ENCODE results near the gene RGS10.
"Not testable (repeated sequence)": the region's sequence is repeated elsewhere in the genome, so short reads cannot be mapped to it uniquely, and the experiment has no call there.

The RGS10 gene

GRCh38 chr10:119542357-119542987, at the start of gene RGS10:
Gene RGS10 (minus strand): TSS chr10:119542719. CDS start chr10:119542638, 81 bp downstream.
- peak; percentile 92 to 97 (median 93) for DNase-seq

- DNase-seq = no peak
These were observed 45.6 kb upstream of the RGS10 start for GRCh38 chr10:119588071-119588470.

GRCh38 chr10:119578355-119578754, 35.8 kb upstream of the RGS10 start:
- DNase-seq = no peak

- no peak for DNase-seq
These were observed 33.5 kb upstream of the RGS10 start for GRCh38 chr10:119575991-119576390.

GRCh38 chr10:119575506-119575905, 33.0 kb upstream of the RGS10 start:
- DNase-seq = no peak

GRCh38 chr10:119567978-119568377, 25.5 kb upstream of the RGS10 start:
- no peak for DNase-seq

GRCh38 chr10:119562097-119562496, 19.6 kb upstream of the RGS10 start:
- DNase-seq = peak in 1 of 3 donors; percentile 16

GRCh38 chr10:119559511-119559910, 17.0 kb upstream of the RGS10 start:
- DNase-seq = not testable (repeated sequence)

GRCh38 chr10:119556081-119556480, 13.6 kb upstream of the RGS10 start:
- not testable (repeated sequence) for DNase-seq

- no peak for DNase-seq
These were observed 12.8 kb upstream of the RGS10 start for GRCh38 chr10:119555178-119555784.

GRCh38 chr10:119550827-119551226, 8.3 kb upstream of the RGS10 start:
- DNase-seq = peak; percentile 43 to 64 (median 57)

- peak in 1 of 3 donors; percentile 13 for DNase-seq
These were observed 6.9 kb upstream of the RGS10 start for GRCh38 chr10:119549247-119549999.

- DNase-seq = no peak
These were observed 3.5 kb upstream of the RGS10 start for GRCh38 chr10:119546009-119546408.

- DNase-seq = no peak
These were observed 2.8 kb upstream of the RGS10 start for GRCh38 chr10:119545310-119545709.

- DNase-seq = peak; percentile 19 to 43 (median 40)
These were observed 1.5 kb upstream of the RGS10 start for GRCh38 chr10:119543814-119544642.

GRCh38 chr10:119542988-119543813, 682 bp upstream of the RGS10 start:
- DNase-seq = peak; percentile 59 to 81 (median 63)

GRCh38 chr10:119541459-119542356, 811 bp downstream of the RGS10 start:
- peak; percentile 90 to 95 (median 93) for DNase-seq

GRCh38 chr10:119541046-119541445, 1.5 kb downstream of the RGS10 start:
- peak in 1 of 3 donors; percentile 17 for DNase-seq

- DNase-seq = peak in 1 of 3 donors; percentile 8
These were observed 2.5 kb downstream of the RGS10 start for GRCh38 chr10:119540038-119540437.

- peak in 1 of 3 donors; percentile 17 for DNase-seq
These were observed 3.1 kb downstream of the RGS10 start for GRCh38 chr10:119539359-119539825.
